Activated CD8-positive, alpha-beta memory T cell treated with anti-CD3 and anti-CD28 coated beads for 4 hours (primary cell): Measurements from ENCODE around the gene USP32.

Experiments used
- DNase-seq, 2 donors: peaks; one replicate each; pipeline ENCODE4 v3.0.0-alpha.2; 2020; ENCODE audit warnings: low read depth in 2 of 2

The USP32 gene

GRCh38 chr17:60171753-60172079 is 220.2 kb downstream of the USP32 start:
- DNase-seq: no peak

DNA sequence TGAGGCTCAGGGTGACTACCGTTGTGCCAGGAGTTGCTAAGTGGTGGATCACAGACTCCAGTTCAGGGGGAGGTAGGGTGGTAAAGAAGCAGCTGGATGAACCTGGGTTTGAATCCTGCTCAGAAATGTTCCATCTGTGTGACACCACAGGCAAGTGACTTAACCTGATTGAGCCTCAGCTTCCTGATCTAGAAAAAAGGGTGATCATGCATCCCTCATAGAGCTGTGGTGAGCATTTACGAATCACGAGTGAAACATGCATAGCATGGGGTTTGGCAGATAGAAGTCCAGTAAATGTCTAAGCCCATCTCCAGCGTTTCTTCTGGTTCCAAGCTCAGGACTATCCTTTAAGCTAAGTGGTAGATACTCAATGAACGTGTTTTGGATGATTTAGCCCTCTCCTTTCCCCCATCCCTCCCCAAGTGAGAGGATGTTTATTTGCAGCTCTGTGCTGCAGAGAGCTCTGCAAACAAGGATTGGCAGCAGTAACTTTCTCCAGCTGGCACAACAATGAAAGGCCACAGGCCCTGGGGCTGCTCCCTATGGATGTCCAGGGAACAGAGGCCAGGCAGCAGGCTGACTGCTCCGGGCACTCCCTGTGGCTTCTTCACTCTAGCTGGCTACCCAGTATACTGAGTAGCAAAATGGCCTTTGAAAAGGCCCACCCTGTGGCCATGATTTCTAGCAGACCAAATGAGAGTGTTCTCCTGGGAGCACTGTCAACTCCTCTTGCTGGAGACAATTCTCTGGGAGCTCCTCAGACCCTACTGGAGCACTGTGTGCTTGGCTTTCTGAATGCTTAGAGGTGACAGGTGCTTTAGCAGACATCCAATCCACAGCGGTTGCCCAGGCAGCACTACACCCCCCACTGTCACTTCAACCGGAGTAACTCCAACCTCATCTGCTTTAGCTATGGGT is 220.8 kb downstream of the USP32 start:
- no peak for DNase-seq

DNA sequence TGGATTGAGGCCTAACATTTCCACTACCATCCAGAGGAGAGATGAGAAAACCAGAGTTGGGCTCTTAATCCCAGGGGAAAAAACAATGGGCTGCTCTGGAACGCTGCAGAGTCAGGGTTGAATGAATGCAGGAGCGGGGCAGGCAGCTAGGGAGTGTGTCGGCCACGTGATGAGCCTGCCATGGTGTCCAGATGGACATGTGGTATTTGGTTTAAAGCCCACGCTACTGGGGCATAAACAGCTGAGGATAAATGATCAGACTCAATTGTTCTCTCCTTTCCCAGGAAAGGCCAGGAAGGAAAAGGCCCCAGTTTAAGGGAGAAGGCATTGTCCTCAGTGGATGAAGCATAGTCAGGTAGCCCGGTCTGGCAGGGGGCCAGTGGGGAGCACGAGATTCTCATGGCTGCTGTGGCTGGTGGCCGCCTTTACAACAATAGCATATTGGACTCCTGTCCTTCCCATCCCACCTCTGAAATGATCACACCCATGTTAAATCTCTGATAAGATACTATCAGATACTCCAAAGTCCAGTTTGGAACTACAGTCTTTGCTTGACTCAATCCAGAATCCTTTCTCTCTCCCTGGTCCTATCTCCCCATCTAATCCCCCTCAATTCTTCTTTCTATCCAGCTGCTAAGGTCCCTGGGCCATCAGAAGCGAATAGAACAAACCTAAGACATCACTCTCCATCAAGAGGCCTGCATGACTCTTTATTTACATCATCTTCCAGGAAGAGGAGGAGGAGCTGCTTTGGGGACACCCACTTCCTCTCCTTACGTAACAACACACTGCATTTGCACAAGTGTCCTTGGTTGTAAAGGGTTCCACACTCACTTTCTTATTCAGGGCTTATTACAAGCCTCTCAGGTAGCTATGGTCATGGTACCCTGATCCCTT is 221.8 kb downstream of the USP32 start:
- no peak for DNase-seq

GRCh38 chr17:60168654-60169053 is 223.3 kb downstream of the USP32 start:
- DNase-seq: no peak

- no peak for DNase-seq
Observed at GRCh38 chr17:60167065-60167741, 224.7 kb downstream of the USP32 start.

DNA sequence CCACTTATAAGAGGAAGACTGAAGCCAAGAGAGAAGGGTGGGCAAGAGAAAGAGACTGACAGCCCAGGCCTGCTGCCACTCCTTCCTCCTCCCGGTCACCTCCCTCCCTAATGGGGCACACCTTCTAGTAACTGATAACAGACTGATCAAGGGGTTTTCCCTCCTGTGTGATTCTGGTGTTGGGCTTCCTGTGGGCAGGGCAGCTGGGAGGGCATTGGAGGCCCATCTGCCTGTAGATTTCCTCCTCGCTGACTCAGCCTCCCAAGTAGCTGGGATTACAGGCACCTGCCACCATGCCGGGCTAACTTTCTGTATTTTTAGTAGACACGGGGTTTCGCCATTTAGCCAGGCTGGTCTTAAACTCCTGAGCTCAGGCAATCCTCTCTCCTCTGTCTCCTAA is 226.0 kb downstream of the USP32 start:
- DNase-seq: no peak

- no peak for DNase-seq
Observed at GRCh38 chr17:60165223-60165622, 226.7 kb downstream of the USP32 start.

- DNase-seq: no peak
Observed at GRCh38 chr17:60164697-60165096, 227.2 kb downstream of the USP32 start.

DNA sequence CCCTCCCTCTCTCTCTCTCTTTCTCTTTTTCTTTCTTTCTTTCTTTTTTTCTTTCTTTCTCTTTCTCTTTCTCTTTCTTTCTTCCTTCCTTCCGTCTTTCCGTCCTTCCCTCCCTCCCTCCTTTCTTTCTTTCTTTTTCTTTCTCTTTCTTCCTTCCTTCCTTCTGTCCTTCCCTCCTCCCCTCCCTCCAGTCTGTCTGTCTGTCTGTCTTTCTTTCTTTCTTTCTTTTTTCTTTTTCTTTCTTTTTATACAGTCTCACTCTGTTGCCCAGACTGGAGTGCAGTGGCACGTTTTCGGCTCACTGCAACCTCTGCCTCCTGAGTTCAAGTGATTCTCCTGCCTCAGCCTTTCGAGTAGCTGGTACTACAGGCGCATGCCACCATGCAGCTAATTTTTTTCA is 227.8 kb downstream of the USP32 start:
- no peak for DNase-seq

DNA sequence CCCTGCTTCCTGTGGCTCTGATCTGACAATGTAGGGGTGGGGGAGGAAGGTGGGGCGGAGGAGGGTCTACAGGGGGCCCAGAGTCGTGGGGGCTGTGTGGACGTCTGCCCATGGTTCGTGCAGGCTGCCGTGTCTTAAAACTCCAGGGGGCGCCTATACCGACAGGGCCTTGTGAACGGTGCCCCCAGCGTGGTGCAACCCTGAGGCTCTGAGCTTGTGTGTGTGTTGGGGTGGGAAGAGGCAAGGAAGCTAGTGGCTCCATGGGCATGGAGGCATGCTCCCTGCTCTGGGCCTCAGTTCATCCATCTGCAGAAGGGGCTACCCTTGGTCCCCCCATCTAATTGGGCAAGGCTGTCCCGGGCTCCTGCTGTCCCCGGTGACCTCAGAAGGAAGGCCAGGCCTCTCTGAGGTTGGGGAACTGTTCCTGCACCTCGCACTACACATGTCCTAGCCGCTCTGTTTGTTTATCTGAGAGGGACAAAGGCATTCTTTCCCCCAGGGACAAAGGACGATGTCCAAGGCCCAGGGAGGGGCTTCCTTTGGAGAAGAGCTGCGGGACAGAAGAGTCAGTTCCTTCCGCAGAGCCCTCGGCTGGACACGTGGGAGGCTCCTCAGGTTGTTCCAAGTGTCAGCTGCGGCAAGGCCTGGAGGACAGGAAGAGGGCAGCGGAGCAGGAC is 228.7 kb downstream of the USP32 start:
- DNase-seq: no peak

DNA sequence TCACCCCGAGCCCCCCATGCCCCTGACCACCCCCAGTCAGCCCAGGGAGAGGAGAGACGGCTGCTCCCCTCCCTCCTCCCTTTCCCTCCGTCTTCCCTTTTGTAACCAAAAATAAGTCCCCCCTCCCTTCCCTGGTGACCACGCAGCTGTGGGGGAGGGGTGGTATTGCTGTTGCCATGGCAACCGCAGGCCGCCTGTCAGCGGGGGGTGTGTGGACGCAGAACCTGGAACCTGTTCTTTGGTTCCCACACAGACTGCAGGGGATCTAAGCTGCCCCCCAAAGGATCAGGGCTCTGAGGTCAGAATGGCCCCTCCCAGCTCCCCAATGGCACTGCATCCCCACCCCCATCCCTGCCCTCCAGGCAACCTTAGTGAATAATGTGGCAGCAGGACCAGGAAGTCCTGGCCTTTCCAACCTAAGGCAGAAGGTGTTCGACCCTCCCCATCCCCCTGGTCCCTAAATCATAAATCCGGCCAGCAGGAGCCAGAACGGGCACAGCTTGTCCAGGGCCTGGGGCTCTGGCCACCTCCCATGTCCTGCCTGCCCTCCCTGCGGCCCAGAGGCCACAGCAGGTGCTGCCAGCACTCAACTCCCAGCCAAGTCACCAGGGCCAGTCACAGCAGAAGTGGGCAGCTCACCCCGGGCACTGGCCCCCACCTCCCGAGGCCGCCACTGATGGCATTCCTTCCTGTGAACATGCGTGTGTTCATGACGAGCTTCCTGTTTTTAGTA is 230.2 kb downstream of the USP32 start:
- no peak for DNase-seq

GRCh38 chr17:60160829-60161501 is 231.0 kb downstream of the USP32 start:
- DNase-seq: no peak

DNA sequence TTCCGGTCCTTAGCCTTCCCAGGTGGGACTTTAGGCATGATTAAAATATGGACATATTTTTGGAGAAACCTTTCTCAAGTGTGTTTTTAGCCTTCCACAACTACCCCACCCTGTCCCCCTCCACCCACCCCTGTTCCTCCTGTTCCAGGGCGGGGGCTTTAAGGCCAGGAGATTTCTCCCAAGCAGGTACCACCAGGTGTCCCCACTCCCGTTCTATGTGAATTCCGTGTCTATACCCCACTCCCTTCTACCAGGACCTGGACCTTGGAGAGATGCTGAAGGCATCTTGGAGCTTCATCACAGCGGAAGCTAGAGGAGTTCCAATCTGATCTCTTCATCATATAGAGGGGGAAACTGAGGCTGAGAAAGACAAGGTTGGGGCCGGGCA is 232.5 kb downstream of the USP32 start:
- no peak for DNase-seq

DNA sequence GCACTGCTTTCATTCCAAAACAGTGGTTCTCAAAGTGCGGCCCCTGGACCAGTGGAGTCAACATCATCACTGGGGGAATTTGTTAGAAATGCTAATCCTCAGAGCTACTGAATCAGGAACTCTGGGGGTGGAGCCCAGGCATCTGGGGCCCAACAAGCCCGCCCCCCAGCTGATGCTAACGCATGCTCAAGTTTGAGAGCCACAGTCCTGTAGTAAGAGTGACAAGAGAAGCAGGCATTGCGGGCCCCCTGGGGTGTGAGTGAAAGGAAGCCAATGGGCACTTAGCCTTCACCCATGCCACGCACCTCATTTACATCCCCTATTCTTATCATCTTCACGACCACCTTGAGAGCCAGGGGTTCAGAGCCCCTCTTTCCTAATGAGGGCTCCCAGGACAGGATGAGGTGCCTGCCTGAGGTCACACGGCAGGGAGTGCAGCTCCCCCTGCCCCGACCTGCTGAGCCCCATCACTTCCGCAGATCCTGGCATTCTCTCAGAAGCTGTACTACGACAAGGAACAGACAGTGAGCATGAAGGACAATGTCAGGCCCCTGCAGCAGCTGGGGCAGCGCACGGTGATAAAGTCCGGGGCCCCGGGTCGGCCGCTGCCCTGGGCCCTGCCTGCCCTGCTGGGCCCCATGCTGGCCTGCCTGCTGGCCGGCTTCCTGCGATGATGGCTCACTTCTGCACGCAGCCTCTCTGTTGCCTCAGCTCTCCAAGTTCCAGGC is 233.0 kb downstream of the USP32 start:
- no peak for DNase-seq

DNA sequence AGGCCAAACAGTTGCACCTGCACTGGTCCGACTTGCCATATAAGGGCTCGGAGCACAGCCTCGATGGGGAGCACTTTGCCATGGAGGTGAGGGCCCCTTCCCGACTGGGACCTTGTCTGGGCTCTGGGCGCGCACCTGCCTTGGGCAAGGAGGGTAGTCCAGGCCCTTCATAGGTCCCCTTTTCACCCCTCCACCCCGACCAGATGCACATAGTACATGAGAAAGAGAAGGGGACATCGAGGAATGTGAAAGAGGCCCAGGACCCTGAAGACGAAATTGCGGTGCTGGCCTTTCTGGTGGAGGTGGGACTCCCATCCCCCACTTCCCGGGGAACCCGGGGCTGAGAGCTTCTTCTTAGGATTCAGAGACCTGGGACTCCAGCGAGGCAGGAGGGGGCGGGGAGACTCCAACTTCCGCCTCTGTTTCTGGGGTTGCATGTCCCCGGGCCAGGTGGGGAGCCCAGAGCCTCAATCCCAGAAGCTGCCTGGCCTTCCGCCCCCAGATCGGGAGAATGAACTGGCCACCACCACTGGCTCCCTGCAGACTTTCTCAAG is 234.4 kb downstream of the USP32 start:
- no peak for DNase-seq

DNA sequence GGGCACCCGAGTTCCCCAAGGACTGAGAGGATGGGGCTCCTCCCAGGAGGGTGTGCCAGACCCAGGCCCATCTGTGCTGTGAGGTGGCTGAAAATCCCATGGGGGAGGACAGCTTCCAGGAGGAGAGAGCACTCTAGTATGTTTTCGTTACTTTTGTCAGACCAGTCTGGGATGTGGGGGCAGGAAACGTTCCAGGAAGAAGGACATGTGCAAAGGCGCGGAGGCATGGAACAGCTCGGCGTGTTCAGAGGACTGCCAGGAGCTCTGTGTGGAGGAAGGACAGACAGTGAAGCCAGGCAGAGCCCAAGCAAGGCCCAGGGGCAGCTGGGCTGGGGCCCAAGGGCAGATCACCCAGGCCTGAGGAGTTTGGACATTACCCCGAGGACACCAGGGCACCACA is 235.2 kb downstream of the USP32 start:
- DNase-seq: no peak

- no peak for DNase-seq
Observed at GRCh38 chr17:60155815-60156214, 236.1 kb downstream of the USP32 start.

GRCh38 chr17:60155427-60155814 is 236.5 kb downstream of the USP32 start:
- no peak for DNase-seq

- no peak for DNase-seq
Observed at GRCh38 chr17:60154616-60155426, 237.1 kb downstream of the USP32 start.
